Measurements from ENCODE around the gene HLA-F. TPM values are rescaled to one million over a fixed set of nuclear protein-coding genes. Genes with fewer than 3 reads are reported as not detected.

The HLA-F gene
- total and polyA plus RNA-seq, 7 experiments from 2014 or later, result 348 to 678 (median 511) TPM

DNA sequence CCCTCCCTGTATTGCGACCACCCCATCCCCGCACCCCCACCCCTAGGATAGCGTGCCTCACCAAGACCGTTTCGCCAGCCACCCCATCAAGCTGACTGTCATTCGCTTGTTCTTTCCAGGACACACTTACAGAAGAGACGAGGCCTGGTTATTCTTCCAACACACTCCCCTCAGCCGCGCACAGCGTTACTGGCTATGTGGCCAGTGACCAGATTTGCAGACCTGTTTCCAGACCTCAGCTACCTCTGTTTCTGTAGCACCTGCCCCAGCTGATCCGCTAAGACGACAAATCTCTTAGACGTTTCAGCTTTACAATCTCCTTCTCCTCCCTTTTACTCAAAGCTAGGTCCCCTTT, 26.1 kb downstream of the HLA-F start:
- Mint-ChIP-seq H3K27ac (peak overlapping the region; percentile 58 to 95 (median 83)), H3K36me3 (peaks cover 0 to 11% (median 0%) of the 10 kb centered on the region in 5 donors), H3K9me3 (peaks cover 0 to 2% (median 0%) of the 10 kb centered on the region in 11 donors), H3K4me1 (peaks cover 32 to 77% (median 64%) of the 10 kb centered on the region in 7 donors), H3K27me3 (no peaks in the 10 kb centered on the region), H3K4me3 (peak overlapping the region; percentile 94 to 100 (median 97))
- intact Hi-C loops (cut with micrococcal nuclease), result loop anchor here in 1 of 2 donors (5.0 kb wide), 2 partner anchors 193 to 218 kb away; partner anchors contain the start of gene HLA-A
- DNase-seq (no peak), ATAC-seq (no peak)
- peak overlapping the region; percentile 71 for H3K27ac ChIP-seq (ENCODE audit: low read depth, low read length)
- ChIA-PET CTCF (interaction anchor here (0.7 to 7.7 kb wide), 10 partner anchors 12 to 226 kb away, joined by 3 to 107 read pairs (median 4); no protein-coding TSS in a partner anchor), POLR2A (interaction anchor here (0.6 to 5.5 kb wide), 11 partner anchors 9 to 464 kb away, joined by 3 to 32 read pairs (median 4); partner anchors contain the start of gene TRIM26)
- H3K36me3 ChIP-seq (ENCODE audit: control insufficient read depth in 2 of 3, insufficient read depth in 3 of 3, low read length in 3 of 3), result peaks cover 0 to 9% (median 0%) of the 10 kb centered on the region in 3 experiments
- no peaks in the 10 kb centered on the region for H3K27me3 ChIP-seq (ENCODE audit: control insufficient read depth in 2 of 2, insufficient read depth in 2 of 2, low read length in 2 of 2)
- H3K4me3 ChIP-seq (ENCODE audit: low read length), result peak overlapping the region; percentile 86
- H3K4me1 ChIP-seq (ENCODE audit: control insufficient read depth in 2 of 2, insufficient read depth in 2 of 2, low read length in 2 of 2), result peaks cover 14 to 20% of the 10 kb centered on the region in 2 donors
- H3K9me3 ChIP-seq (ENCODE audit: control insufficient read depth in 2 of 3, low read length in 3 of 3), result no peaks in the 10 kb centered on the region

GRCh38 chr6:29749668-29750067, 26.4 kb downstream of the HLA-F start:
- H3K4me3 Mint-ChIP-seq, result peak overlapping the region; percentile 94 to 100 (median 97)
- H3K27me3 Mint-ChIP-seq, result no peaks in the 10 kb centered on the region
- Histone ChIP-seq H3K27me3 (ENCODE audit: control insufficient read depth in 2 of 2, insufficient read depth in 2 of 2, low read length in 2 of 2) (no peaks in the 10 kb centered on the region), H3K36me3 (ENCODE audit: control insufficient read depth in 2 of 3, insufficient read depth in 3 of 3, low read length in 3 of 3) (peaks cover 0 to 7% (median 0%) of the 10 kb centered on the region in 3 experiments), H3K9me3 (ENCODE audit: control insufficient read depth in 2 of 3, low read length in 3 of 3) (no peaks in the 10 kb centered on the region), H3K27ac (ENCODE audit: low read depth, low read length) (peak overlapping the region; percentile 71), H3K4me3 (ENCODE audit: low read length) (peak overlapping the region; percentile 86), H3K4me1 (ENCODE audit: control insufficient read depth in 2 of 2, insufficient read depth in 2 of 2, low read length in 2 of 2) (peaks cover 14 to 20% of the 10 kb centered on the region in 2 donors)
- ATAC-seq (no peak), DNase-seq (no peak)
- intact Hi-C loops (cut with micrococcal nuclease), result loop anchor here (5.0 kb wide), 5 partner anchors 83 to 218 kb away; partner anchors contain the start of genes GABBR1 (in 1 of the 2) and HLA-A (in 1 of the 2)
- peaks cover 0 to 11% (median 0%) of the 10 kb centered on the region in 5 donors for H3K36me3 Mint-ChIP-seq
- ChIA-PET CTCF (interaction anchor here (1.0 to 7.7 kb wide), 9 partner anchors 12 to 225 kb away, joined by 3 to 107 read pairs (median 4); no protein-coding TSS in a partner anchor), POLR2A (interaction anchor here (0.8 to 5.5 kb wide), 10 partner anchors 9 to 464 kb away, joined by 3 to 32 read pairs (median 5); partner anchors contain the start of gene TRIM26)
- H3K27ac Mint-ChIP-seq, result peak overlapping the region; percentile 58 to 95 (median 83)
- peaks cover 32 to 77% (median 64%) of the 10 kb centered on the region in 7 donors for H3K4me1 Mint-ChIP-seq
- peaks cover 0 to 2% (median 0%) of the 10 kb centered on the region in 11 donors for H3K9me3 Mint-ChIP-seq

DNA sequence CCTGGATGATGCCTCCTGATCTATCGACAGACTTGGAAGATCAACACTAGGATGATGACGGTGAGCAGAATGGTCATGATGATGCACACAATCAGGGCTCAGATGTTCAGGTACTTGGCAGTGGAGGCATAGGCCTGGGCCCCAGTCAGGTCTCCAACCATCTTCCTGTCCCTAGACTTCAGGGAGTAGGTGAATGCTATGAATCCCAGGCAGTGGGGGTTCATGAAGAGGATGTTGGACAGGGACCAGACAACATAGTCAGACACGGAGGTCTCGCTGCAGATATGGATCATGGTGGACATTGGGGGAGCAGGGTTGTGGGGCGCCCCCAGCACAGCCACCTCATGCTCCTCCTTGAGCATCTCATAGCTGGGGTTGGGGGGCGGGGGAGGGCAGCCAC, 27.5 kb downstream of the HLA-F start:
- Histone ChIP-seq H3K4me1 (ENCODE audit: control insufficient read depth in 2 of 2, insufficient read depth in 2 of 2, low read length in 2 of 2) (peaks cover 14 to 20% of the 10 kb centered on the region in 2 donors), H3K4me3 (ENCODE audit: low read length) (no peak overlapping the region), H3K27ac (ENCODE audit: low read depth, low read length) (no peak overlapping the region), H3K9me3 (ENCODE audit: control insufficient read depth in 2 of 3, low read length in 3 of 3) (no peaks in the 10 kb centered on the region), H3K27me3 (ENCODE audit: control insufficient read depth in 2 of 2, insufficient read depth in 2 of 2, low read length in 2 of 2) (no peaks in the 10 kb centered on the region), H3K36me3 (ENCODE audit: control insufficient read depth in 2 of 3, insufficient read depth in 3 of 3, low read length in 3 of 3) (no peaks in the 10 kb centered on the region)
- Mint-ChIP-seq H3K27ac (peak overlapping the region in 4 of 9 donors; percentile 28 to 75 (median 57)), H3K9me3 (peaks cover 0 to 2% (median 0%) of the 10 kb centered on the region in 11 donors), H3K4me3 (peak overlapping the region in 9 of 10 donors; percentile 2 to 97 (median 41)), H3K36me3 (peaks cover 0 to 5% (median 0%) of the 10 kb centered on the region in 5 donors), H3K4me1 (peaks cover 28 to 74% (median 60%) of the 10 kb centered on the region in 7 donors), H3K27me3 (peaks cover 0 to 6% (median 0%) of the 10 kb centered on the region in 5 donors)
- intact Hi-C loops (cut with micrococcal nuclease), result loop anchor here (5.0 kb wide), 3 partner anchors 82 to 177 kb away; partner anchors contain the start of gene GABBR1 (in 1 of the 2)
- no peak for ATAC-seq
- DNase-seq, result peak in 1 of 9 donors; percentile 20
- CTCF ChIA-PET, result interaction anchor here (1.2 to 7.7 kb wide), 2 partner anchors 13 to 224 kb away, joined by 3 to 107 read pairs; no protein-coding TSS in a partner anchor
- POLR2A ChIA-PET, result interaction anchor here (1.0 to 5.5 kb wide), 6 partner anchors 13 to 42 kb away, joined by 3 to 32 read pairs (median 11); no protein-coding TSS in a partner anchor

- H3K27ac Mint-ChIP-seq, result peak overlapping the region; percentile 26 to 89 (median 77)
- H3K27me3 ChIP-seq (ENCODE audit: control insufficient read depth in 2 of 2, insufficient read depth in 2 of 2, low read length in 2 of 2), result no peaks in the 10 kb centered on the region
- DNase-seq, result peak in 1 of 9 donors; percentile 19
- peak overlapping the region; percentile 69 for H3K27ac ChIP-seq (ENCODE audit: low read depth, low read length)
- H3K4me3 Mint-ChIP-seq, result peak overlapping the region; percentile 9 to 97 (median 89)
- H3K9me3 ChIP-seq (ENCODE audit: control insufficient read depth in 2 of 3, low read length in 3 of 3), result no peaks in the 10 kb centered on the region
- H3K36me3 Mint-ChIP-seq, result peaks cover 0 to 5% (median 0%) of the 10 kb centered on the region in 5 donors
- H3K4me3 ChIP-seq (ENCODE audit: low read length), result peak overlapping the region; percentile 99
- peaks cover 0 to 2% (median 0%) of the 10 kb centered on the region in 11 donors for H3K9me3 Mint-ChIP-seq
- ChIA-PET POLR2A (interaction anchor here (0.6 to 5.5 kb wide), 8 partner anchors 14 to 276 kb away, joined by 3 to 32 read pairs (median 8); no protein-coding TSS in a partner anchor), CTCF (interaction anchor here (3.4 to 7.7 kb wide), 2 partner anchors 14 to 46 kb away, joined by 25 to 107 read pairs; no protein-coding TSS in a partner anchor)
- peaks cover 0 to 13% (median 0%) of the 10 kb centered on the region in 5 donors for H3K27me3 Mint-ChIP-seq
- ATAC-seq, result no peak
- H3K4me1 Mint-ChIP-seq, result peaks cover 22 to 66% (median 54%) of the 10 kb centered on the region in 7 donors
- no peaks in the 10 kb centered on the region for H3K36me3 ChIP-seq (ENCODE audit: control insufficient read depth in 2 of 3, insufficient read depth in 3 of 3, low read length in 3 of 3)
- intact Hi-C loops (cut with micrococcal nuclease), result loop anchor here (5.0 kb wide), 3 partner anchors 81 to 176 kb away; partner anchors contain the start of gene GABBR1 (in 1 of the 2)
- peaks cover 14 to 20% of the 10 kb centered on the region in 2 donors for H3K4me1 ChIP-seq (ENCODE audit: control insufficient read depth in 2 of 2, insufficient read depth in 2 of 2, low read length in 2 of 2)
Measured at GRCh38 chr6:29751480-29751879, 28.2 kb downstream of the HLA-F start.

DNA sequence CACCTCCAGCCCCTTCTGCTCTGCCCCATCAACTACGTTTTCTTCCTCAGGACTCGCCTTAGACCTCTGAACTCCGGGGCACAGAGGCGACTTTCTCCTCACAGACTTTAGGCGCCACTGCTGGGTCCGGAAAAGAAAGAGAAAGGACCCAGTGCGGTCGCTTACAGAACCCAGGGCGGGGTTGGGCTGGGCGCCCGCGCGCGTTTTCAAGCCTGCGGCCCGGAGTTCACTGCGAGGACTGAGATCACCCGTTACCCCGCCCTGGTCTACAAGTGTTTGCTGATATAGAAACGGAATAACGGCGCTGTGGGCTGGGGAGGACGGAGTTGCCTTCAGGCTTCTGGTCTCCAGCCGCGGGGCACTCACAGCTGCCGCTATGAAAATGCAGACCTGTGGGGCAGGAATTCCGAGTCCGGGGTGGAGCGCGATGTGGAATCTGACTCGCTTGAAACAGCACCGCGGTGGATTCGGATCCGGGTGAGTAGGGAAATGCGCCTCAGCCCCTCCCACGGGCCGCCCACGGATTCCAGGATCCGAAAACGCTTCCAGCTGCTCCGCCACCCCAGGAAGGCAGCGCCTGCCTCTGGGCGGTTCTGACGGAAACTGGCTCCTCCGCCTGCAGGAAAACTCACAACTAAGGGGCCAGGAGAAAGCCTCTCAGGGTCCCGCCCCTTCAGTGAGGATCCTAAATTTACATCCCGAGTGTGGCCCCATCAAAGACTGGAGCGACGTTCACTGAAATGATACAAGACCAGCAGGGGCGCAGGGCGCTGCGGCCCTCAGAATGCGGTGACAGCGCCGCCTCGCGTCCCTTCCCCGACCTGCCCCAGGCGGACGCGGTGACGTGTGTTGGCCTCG, 29.4 kb downstream of the HLA-F start:
- POLR2A ChIA-PET, result interaction anchor here (0.6 to 5.5 kb wide), 5 partner anchors 16 to 47 kb away, joined by 3 to 26 read pairs (median 4); no protein-coding TSS in a partner anchor

More for the DNA sequence above, 29.4 kb downstream of the HLA-F start:
- Mint-ChIP-seq H3K27ac (peak overlapping the region; percentile 16 to 96 (median 88)), H3K9me3 (peaks cover 0 to 2% (median 0%) of the 10 kb centered on the region in 11 donors), H3K36me3 (peaks cover 0 to 5% (median 5%) of the 10 kb centered on the region in 5 donors), H3K27me3 (peaks cover 0 to 18% (median 0%) of the 10 kb centered on the region in 5 donors), H3K4me1 (peaks cover 24 to 54% (median 48%) of the 10 kb centered on the region in 7 donors), H3K4me3 (peak overlapping the region; percentile 85 to 97 (median 93))
- DNase-seq, result peak; percentile 69 to 86 (median 77)
- H3K27me3 ChIP-seq (ENCODE audit: control insufficient read depth in 2 of 2, insufficient read depth in 2 of 2, low read length in 2 of 2), result no peaks in the 10 kb centered on the region
- ATAC-seq, result peak; percentile 87
- no peaks in the 10 kb centered on the region for H3K9me3 ChIP-seq (ENCODE audit: control insufficient read depth in 2 of 3, low read length in 3 of 3)
- no peaks in the 10 kb centered on the region for H3K36me3 ChIP-seq (ENCODE audit: control insufficient read depth in 2 of 3, insufficient read depth in 3 of 3, low read length in 3 of 3)
- intact Hi-C loops (cut with micrococcal nuclease), result loop anchor here (1.0 to 5.0 kb wide), 11 partner anchors 14 to 175 kb away; partner anchors contain the start of gene GABBR1 (in 1 of the 2)
- H3K4me3 ChIP-seq (ENCODE audit: low read length), result peak overlapping the region; percentile 99
- H3K4me1 ChIP-seq (ENCODE audit: control insufficient read depth in 2 of 2, insufficient read depth in 2 of 2, low read length in 2 of 2), result peaks cover 10 to 16% of the 10 kb centered on the region in 2 donors
- CTCF ChIA-PET, result interaction anchor here (0.6 to 7.7 kb wide), 9 partner anchors 15 to 111 kb away, joined by 3 to 107 read pairs (median 5); no protein-coding TSS in a partner anchor
- H3K27ac ChIP-seq (ENCODE audit: low read depth, low read length), result peak overlapping the region; percentile 69
